H54 (cell line): ENCODE data around the gene PSTPIP1.

Source experiments
- DNase-seq: peaks from one replicate; pipeline ENCODE4 v3.0.0; 2011; ENCODE audit warnings: low spot score, mixed read lengths; ENCODE audit not compliant: insufficient read length
- FAIRE-seq: peaks from 3 replicates; lab custom pipeline; 2011; peaks lifted over from hg19 to GRCh38; lab: Jason Lieb, UNC
- POLR2A ChIP-seq: IDR thresholded peaks from 2 replicates; pipeline ENCODE4 v1.6.1; 2011; ENCODE audit warnings: low read depth, mild to moderate bottlenecking, low read length

PSTPIP1 gene

GRCh38 chr15:77069521-77070121 lies 74.7 kb downstream of the PSTPIP1 start:
- DNase-seq (no peak), FAIRE-seq (no peak)
- no peak for TF ChIP-seq POLR2A

GRCh38 chr15:77070180-77070494 lies 75.2 kb downstream of the PSTPIP1 start:
- DNase-seq (no peak), FAIRE-seq (no peak)
- TF ChIP-seq POLR2A, result no peak

- TF ChIP-seq POLR2A, result peak; percentile 97
- DNase-seq (peak; percentile 67), FAIRE-seq (no peak)
Measured at GRCh38 chr15:77070495-77071304, 75.8 kb downstream of the PSTPIP1 start, which contains the start of gene TSPAN3. Gene TSPAN3 (minus strand): TSS chr15:77071109. CDS start chr15:77070954, 155 bp downstream.

GRCh38 chr15:77071305-77072223 lies 76.6 kb downstream of the PSTPIP1 start:
- no peak for FAIRE-seq
- no peak for TF ChIP-seq POLR2A

GRCh38 chr15:77074350-77074749 lies 79.4 kb downstream of the PSTPIP1 start:
- no peak for TF ChIP-seq POLR2A
- no peak for DNase-seq
- no peak for FAIRE-seq

More at GRCh38 chr15:77071305-77072223, 76.6 kb downstream of the PSTPIP1 start:
- no peak for DNase-seq

- no peak for TF ChIP-seq POLR2A
- FAIRE-seq (no peak), DNase-seq (peak; percentile 45)
Measured at GRCh38 chr15:77075528-77075927, 80.6 kb downstream of the PSTPIP1 start.

- no peak for DNase-seq
- TF ChIP-seq POLR2A, result no peak
Measured at GRCh38 chr15:77076323-77076915, 81.5 kb downstream of the PSTPIP1 start.

GRCh38 chr15:77081971-77082370 lies 87.0 kb downstream of the PSTPIP1 start:
- no peak for FAIRE-seq
- no peak for TF ChIP-seq POLR2A
- DNase-seq, result no peak

More at GRCh38 chr15:77076323-77076915, 81.5 kb downstream of the PSTPIP1 start:
- no peak for FAIRE-seq

GRCh38 chr15:77083381-77084160 lies 88.6 kb downstream of the PSTPIP1 start:
- FAIRE-seq (no peak), DNase-seq (no peak)
- TF ChIP-seq POLR2A, result no peak

GRCh38 chr15:77084436-77084835 lies 89.5 kb downstream of the PSTPIP1 start:
- DNase-seq (no peak), FAIRE-seq (no peak)
- no peak for TF ChIP-seq POLR2A

GRCh38 chr15:77085297-77085696 lies 90.4 kb downstream of the PSTPIP1 start:
- FAIRE-seq (no peak), DNase-seq (no peak)

More at GRCh38 chr15:77085297-77085696, 90.4 kb downstream of the PSTPIP1 start:
- TF ChIP-seq POLR2A, result no peak
